Measurements from ENCODE around the gene STUB1. TPM values are rescaled to one million over a fixed set of nuclear protein-coding genes. Genes with fewer than 3 reads are reported as not detected.

STUB1 gene
- total and polyA plus RNA-seq, 10 donors: 68.9 to 160 (median 88.3) TPM

GRCh38 chr16:693364-693763 lies 13.2 kb downstream of the STUB1 start:
- Histone ChIP-seq H3K36me3 (no peaks in the 10 kb centered on the region), H3K4me3 (peak overlapping the region in 1 of 8 donors; percentile 72), H3K9me3 (no peaks in the 10 kb centered on the region), H3K27me3 (replicated peaks in 1 of 7) (peaks cover 0 to 69% (median 39%) of the 10 kb centered on the region in 7 donors), H3K4me1 (peaks cover 25 to 58% (median 49%) of the 10 kb centered on the region in 6 donors), H3K27ac (no peak overlapping the region)
- 43 to 67% (median 53%) methylated on average over 9 to 22 of the region's 22 CpGs for WGBS, 5 donors
- intact Hi-C loops (cut with DNase I; ENCODE audit: low total_unique reads): no loop called here
- DNase-seq: no peak
- no peak for TF ChIP-seq CTCF (IDR thresholded peaks at IDR 0.05 in 8 of 11, conservative IDR thresholded peaks at IDR 0.05 in 3 of 11)
- no peak for TF ChIP-seq POLR2A (IDR thresholded peaks at IDR 0.05)
- peak in 1 of 3 donors; percentile 19 for TF ChIP-seq POLR2AphosphoS5 (IDR thresholded peaks at IDR 0.05)

GRCh38 chr16:693766-694165 lies 13.6 kb downstream of the STUB1 start:
- Histone ChIP-seq H3K9me3 (no peaks in the 10 kb centered on the region), H3K36me3 (no peaks in the 10 kb centered on the region), H3K4me1 (peaks cover 25 to 54% (median 45%) of the 10 kb centered on the region in 6 donors), H3K27ac (peak overlapping the region in 1 of 8 donors; percentile 11), H3K4me3 (peak overlapping the region in 4 of 8 donors; percentile 40 to 72 (median 46)), H3K27me3 (replicated peaks in 1 of 7) (peaks cover 0 to 73% (median 39%) of the 10 kb centered on the region in 7 donors)
- no peak for DNase-seq
- intact Hi-C loops (cut with DNase I; ENCODE audit: low total_unique reads): no loop called here
- TF ChIP-seq CTCF (IDR thresholded peaks at IDR 0.05 in 8 of 11, conservative IDR thresholded peaks at IDR 0.05 in 3 of 11) (no peak), POLR2AphosphoS5 (IDR thresholded peaks at IDR 0.05) (peak in 1 of 3 donors; percentile 1), POLR2A (IDR thresholded peaks at IDR 0.05) (no peak)
- WGBS, 5 donors: 3 to 24% (median 13%) methylated on average over 17 to 37 of the region's 37 CpGs; no CpG with 5 or more reads in 1 of the 5 donors

GRCh38 chr16:694187-694862 lies 14.1 kb downstream of the STUB1 start:
- Histone ChIP-seq H3K27ac (peak overlapping the region in 2 of 8 donors; percentile 56 to 73), H3K4me3 (peak overlapping the region; percentile 6 to 72 (median 46)), H3K36me3 (no peaks in the 10 kb centered on the region), H3K9me3 (no peaks in the 10 kb centered on the region), H3K4me1 (peaks cover 19 to 50% (median 39%) of the 10 kb centered on the region in 6 donors), H3K27me3 (replicated peaks in 1 of 7) (peaks cover 0 to 78% (median 43%) of the 10 kb centered on the region in 7 donors)
- intact Hi-C loops (cut with DNase I; ENCODE audit: low total_unique reads): no loop called here
- 2 to 11% (median 4%) methylated on average over 11 to 64 of the region's 64 CpGs for WGBS, 5 donors
- no peak for DNase-seq
- TF ChIP-seq POLR2A (IDR thresholded peaks at IDR 0.05): no peak
- no peak for TF ChIP-seq CTCF (IDR thresholded peaks at IDR 0.05 in 8 of 11, conservative IDR thresholded peaks at IDR 0.05 in 3 of 11)
- no peak for TF ChIP-seq POLR2AphosphoS5 (IDR thresholded peaks at IDR 0.05)

GRCh38 chr16:694863-695354 lies 14.7 kb downstream of the STUB1 start:
- Histone ChIP-seq H3K27ac (peak overlapping the region in 2 of 8 donors; percentile 56 to 73), H3K4me3 (peak overlapping the region; percentile 6 to 72 (median 46)), H3K9me3 (no peaks in the 10 kb centered on the region), H3K4me1 (peaks cover 14 to 50% (median 34%) of the 10 kb centered on the region in 6 donors), H3K27me3 (replicated peaks in 1 of 7) (peaks cover 0 to 84% (median 49%) of the 10 kb centered on the region in 7 donors), H3K36me3 (no peaks in the 10 kb centered on the region)
- WGBS, 5 donors: 0 to 8% (median 3%) methylated on average over 12 to 37 of the region's 37 CpGs
- no peak for DNase-seq
- TF ChIP-seq CTCF (IDR thresholded peaks at IDR 0.05 in 8 of 11, conservative IDR thresholded peaks at IDR 0.05 in 3 of 11) (no peak), POLR2A (IDR thresholded peaks at IDR 0.05) (no peak), POLR2AphosphoS5 (IDR thresholded peaks at IDR 0.05) (no peak)
- intact Hi-C loops (cut with DNase I; ENCODE audit: low total_unique reads): no loop called here

All from spleen (tissue), 11 donors.